Activated T-cell treated with anti-CD3 and anti-CD28 coated beads, Interleukin-2, amount 50 U/mL, for 48 hours (primary cell): ENCODE data around the gene GLTP.
"Not testable (repeated sequence)": the region's sequence is repeated elsewhere in the genome, so short reads cannot be mapped to it uniquely, and the experiment has no call there.

Experiments
- DNase-seq, 2 experiments: peaks; one replicate each; pipeline ENCODE4 v3.0.0-alpha.2; 2020

Gene GLTP

GRCh38 chr12:109876406-109876805 is 3.9 kb downstream of the GLTP start:
- DNase-seq: no peak

DNA sequence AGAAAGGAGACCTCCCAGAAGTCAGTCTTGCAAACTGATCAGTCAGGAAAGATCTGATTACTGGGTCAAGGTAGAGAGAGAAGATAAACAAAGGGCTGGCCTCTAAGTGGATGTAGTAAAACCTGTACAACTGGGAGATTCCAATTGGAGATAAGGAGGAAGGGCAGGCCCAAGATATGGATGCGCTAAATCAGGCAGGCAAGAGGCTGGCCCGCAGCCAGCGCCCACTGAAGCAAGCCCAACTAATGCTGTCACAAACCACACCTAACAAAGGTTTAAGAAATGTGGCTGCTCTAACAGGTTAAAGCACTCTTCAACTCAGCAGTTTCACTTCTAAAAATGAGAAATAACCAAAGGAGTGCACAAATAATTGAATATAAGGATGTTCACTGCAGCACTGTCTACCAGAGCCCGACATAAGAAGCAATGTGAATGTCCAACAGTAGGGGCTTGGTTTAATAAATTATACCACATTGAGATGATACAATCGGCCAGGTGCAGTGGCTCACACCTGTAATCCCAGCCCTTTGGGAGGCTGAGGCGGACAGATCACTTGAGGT is 4.7 kb downstream of the GLTP start:
- no peak for DNase-seq

DNA sequence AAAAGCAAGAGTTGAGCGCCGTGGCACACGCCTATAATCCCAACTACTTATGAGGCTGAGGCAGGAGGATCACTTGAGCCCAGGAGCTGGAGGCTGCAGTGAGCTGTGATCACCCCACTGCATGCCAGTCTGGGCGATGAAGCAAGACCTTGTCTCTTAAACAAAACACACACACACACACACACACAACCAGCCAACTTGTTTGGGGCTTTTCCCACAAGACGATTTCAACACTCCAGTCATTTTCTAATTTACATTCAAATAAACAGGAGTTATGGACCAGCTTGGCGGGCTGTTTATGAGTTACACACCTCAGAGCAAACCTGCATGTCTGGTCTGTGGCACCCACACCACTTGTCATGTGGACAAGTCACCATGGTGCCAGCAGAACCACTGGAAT is 6.7 kb downstream of the GLTP start:
- no peak for DNase-seq

DNA sequence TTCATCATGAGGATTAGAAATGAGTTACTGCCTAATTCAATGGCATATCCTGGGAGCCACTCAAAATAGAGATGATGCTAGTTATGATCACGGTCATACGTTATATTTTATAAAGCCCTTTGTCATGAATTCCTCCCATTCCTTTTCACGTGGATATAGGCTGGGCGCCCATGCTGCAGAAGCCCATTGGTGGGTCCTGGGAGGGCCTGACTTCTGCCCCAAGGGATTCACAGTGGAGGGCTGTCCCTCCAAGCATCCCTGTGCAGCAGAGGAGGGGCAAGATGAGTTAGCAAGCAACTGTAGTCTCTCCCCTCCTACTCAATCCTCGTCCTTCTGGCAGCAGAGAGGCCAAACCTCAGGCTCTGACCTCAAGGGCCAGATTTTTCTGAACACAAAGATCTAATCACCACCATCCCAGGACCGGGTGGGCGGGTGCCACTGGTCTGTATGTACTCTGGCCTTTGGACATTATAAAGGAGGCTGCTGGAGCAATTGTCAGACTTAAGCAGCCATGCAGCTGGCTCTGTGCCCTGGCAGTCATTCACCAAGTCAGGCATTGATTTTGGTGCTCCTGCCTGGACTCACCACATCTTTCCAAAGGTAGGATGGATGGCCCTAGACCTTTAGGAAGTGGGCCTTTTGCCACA is 8.6 kb downstream of the GLTP start:
- no peak for DNase-seq

GRCh38 chr12:109870648-109871047 is 9.7 kb downstream of the GLTP start:
- DNase-seq: no peak

DNA sequence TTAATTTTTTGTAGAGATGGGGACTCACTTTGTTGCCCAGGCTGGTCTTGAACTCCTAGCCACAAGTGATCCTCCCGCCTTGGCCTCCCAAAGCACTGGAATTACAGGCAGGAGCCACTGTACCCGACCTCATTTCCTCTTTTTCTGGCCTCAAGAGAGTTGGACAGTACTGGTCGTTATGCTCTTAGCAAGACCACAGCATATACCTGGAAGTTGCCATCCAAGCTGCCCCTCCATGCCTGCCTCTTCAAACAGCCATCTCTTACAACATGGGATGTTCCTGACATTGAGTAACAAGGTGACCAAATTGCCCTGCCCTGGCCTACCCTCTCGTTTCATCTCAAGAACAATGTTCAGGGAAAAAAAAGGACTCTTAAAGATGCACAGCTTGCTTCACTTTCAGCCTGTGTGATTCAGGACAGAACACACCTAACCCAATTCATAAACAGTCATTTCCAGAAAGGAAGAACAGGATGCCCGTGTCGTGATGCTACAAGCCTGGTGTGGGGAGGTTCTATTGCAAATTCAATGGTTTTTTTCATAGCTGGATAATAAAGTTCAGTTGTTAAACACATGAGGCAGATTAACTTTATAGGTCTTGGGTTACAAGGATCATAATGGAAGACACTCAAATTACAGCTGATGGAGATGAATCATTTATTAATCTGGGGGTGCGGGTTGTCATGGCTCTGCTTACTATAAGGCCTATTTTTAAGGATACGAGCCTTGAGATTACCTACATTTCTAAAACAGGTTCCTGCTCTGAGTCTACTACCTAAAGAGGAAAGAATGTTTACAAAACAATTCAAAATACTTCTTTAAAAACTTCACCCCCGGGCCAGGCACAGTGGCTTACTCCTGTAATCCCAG is 11.9 kb downstream of the GLTP start:
- no peak for DNase-seq

DNA sequence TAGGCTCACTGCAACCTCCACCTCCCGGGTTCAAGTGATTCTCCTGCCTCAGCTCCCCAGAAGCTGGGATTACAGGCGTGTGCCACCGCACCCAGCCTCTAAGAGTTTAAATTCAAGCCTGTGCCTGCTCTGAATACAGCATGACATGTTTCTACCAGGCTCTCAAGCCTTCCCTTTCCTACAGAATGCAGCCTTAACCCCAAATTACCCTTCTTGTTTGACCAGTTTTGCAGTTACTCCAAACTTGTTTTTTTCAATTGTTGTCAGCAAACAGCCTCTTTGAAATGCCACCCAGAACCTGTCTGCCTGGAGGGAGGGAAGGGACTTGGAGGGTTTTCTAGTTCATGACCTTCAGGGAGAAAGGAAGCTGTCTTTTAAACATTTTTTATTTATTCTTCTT is 15.4 kb downstream of the GLTP start:
- no peak for DNase-seq

DNA sequence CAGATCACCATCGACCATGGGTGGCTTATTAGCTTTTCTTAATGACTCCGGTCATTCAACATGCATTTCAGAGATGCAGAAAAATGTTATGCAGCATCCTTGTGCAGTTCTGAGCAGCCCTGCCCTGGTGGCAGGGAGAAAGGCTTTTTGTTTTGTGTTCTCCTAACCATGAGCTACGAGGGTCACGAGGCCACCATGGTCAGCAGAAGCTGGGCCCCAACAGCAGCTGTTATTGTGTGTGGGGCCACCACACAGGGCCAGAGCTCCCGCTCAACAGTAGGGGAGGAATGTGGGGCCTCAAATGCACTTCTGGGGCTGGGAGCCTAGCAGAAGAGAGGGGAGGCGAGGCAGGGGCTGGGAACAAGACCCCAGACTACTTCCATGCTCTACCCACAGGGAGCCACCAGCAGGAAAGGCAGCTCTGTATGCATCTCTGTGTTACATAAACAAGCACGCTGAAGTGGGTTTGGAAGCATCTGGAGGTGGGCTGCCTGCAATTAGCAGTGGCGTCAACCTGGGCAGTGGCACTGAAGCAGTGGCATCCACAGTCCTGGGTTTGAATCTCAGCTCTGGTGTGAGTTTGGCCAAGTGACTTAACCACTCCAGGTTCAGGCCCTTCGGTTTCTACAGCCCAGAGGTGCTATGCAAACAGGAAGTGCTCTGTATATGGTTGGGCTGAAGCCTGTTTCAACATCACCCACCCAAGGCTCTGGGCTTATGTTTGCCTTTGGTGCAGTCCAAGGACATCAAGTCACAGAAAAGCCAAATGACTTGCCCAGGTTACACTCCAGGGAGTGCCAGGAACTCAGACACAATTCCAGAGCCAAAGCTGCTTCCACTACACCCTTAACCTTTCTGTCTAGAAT is 16.3 kb downstream of the GLTP start:
- DNase-seq: no peak

- DNase-seq: not testable (repeated sequence)
Observed at GRCh38 chr12:109862491-109862890, 17.9 kb downstream of the GLTP start.

DNA sequence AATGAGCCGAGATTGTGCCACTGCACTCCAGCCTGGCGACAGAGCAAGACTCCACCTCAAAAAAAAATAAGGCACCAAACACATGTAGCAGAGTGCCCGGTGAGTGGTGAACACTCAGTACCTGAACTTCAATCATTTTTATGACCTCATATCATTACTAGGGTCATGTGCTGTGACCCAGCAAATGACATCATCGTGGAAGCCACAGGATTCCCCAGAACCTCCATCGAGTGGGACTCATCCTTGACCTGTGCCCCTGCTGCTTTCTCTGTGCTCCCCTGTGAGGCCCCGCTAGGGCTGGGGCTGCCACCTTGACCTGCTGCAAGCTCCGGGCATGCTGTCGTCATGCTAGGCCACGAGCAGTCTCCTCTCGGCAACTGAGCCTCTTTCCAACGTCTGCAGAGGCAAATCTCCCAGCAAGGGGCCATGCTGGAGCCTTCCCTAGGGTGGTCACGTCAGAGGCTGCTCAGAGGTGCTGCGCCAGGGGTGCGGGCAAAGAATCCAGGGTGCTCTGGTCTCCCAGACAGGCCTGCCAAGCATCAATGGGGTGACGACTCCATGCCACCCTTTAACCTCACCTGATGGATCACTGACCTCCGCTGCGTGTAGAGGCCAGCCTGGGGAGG is 18.5 kb downstream of the GLTP start:
- no peak for DNase-seq

GRCh38 chr12:109860977-109861376 is 19.4 kb downstream of the GLTP start:
- DNase-seq: no peak

DNA sequence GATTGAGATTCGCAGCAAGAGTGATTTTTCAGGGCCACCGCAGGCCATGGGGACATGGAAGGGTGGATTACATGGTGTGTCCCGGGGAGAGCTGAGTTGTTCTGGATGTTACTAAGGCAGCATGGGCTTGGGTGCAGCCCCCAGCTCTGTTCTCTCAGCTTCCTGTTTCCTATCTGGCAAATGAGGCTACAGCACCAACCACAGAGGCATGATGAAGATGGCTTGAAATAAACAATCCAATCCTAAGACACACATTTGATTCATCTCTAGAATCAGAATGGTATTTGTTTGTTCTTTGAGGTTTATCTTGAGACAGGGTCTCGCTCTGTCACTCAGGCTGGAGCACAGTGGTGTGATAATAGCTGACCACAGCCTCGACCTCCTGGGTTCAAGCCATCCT is 21.6 kb downstream of the GLTP start:
- DNase-seq: no peak

DNA sequence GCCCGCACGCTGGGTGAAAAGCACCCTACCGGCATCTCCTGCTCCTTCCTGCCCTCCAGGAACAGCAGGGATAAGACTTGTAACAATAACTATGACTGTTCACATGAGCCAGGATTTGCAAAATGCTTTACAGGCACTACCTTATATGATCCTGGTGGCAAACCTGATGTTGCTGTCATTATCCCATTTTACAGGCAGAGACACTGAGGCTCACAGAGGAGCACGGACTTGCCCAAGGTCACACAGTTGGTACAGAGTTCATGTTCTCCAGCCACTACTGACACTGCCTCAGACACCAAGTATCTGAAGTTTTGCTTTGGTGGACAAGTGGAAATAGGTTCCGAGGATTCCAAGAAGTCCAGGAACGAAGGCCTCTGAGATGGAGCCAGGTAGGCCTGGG is 22.6 kb downstream of the GLTP start:
- DNase-seq: no peak

DNA sequence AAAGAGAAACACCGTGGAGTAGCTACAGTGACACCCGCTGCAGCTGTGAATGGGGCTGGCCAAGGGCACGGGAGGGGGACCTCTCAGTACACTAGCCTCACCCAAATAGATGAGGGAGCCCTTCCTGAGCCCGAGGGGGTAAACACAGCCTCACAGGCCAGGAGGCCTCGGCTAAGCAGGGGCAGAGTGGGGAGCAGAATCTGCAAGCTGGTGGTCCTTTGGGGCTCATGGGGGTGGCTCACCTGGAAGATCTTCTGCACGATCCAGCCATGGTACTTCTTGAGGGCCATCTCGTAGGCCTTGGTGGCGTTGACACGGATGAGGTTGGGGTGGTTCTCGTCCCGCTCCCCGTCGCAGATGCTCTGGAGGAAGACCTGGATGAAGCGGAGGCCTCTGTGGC is 25.0 kb downstream of the GLTP start:
- DNase-seq: no peak

DNA sequence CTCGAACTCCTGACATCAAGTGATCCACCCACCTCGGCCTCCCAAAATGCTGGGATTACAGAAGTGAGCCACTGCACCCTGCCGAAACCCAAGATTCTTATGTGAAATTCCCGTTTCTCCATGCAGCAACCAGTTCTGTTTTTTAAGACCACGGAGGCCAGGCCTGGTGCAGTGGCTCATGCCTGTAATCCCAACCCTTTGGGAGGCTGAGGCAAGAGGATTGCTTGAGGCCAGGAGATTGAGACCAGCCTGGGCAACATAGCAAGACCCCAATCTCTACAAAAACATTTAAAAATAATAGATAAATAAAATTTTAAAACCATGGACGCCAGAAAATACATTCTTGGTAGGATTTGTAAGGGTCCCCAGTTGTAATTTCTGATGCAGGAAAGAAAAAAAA is 29.8 kb downstream of the GLTP start:
- DNase-seq: not testable (repeated sequence)

DNA sequence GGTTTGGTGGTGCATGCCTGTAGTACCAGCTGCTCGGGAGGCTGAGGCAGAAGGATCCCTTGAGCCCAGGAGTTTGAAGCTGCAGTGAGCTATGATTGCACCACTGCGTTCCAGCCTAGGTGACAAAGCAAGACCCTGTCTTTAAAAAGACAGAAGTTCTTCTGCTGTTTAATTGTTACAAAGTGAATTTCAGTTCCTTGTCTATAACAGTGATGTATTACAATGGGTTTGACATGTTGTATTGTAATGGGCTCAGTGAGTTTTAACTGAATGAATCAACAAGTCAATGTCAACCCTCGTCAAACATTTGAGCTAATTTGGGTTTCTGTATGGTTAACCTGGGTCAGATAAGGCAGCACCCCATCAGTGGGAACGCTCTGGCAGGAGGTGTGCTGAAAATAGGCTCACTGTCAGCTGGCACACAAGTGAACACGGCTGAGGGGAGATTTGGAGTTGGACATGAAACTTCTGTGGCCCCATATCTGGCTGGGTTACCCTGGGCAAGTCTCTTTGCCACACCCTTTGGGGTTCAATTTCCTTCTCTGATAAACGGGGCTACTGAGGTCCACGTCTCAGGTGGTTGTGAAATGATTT is 33.1 kb downstream of the GLTP start:
- DNase-seq: no peak

DNA sequence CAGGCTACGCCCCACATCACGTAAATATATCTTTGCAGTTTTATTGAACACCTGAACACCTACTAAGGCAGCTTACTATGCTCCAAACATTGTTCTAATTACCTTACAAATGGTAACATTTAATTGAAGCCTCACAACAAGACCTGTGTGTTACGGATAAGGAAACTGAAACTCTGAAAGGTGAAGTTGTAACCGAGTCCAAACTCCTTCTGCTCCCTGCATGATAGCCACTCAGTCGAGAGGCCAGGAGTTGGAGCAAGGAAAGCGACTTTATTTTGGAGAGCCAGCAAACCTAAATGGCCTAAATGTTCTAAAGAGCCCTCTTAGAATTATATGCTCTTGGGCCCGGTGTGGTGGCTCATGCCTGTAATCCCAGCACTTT is 34.5 kb downstream of the GLTP start:
- no peak for DNase-seq

GRCh38 chr12:109844983-109845823 is 35.1 kb downstream of the GLTP start:
- peak; percentile 97 for DNase-seq

DNA sequence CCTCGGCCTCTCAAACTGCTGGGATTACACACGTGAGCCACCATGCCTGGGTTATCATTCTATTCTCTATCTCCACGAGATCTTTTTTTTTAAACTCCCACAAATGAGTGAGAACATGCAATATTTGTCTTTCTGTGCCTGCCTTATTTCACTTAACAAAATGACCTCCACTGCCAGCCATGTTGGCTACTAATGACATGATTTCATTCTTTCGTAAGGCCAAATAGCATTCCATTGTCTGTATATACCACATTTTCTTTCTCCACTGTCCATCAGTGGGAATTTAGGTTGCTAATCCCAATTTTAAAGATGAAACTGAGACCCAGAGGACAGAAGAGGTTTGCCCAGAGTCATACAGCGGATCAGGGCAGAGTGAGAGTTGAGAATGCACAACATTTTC is 36.2 kb downstream of the GLTP start:
- DNase-seq: no peak

DNA sequence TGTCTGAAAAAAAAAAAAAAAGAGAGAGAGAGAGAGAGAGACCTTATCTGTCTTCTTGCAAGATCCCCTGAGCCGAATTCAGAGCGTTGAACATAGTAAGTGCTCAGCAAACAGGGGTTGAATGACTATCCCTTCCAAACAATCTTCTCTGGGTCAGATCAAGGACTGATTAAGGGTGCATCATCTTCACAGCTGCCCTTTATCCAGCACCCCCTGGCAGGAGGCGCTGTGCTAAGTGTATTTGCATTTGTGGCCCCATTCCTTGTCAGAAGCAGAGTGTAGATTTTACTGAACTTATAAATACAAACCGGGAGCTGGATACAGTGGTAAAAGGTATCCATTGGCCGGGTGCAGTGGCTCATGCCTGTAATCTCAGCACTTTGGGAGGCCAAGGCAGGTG is 38.3 kb downstream of the GLTP start:
- no peak for DNase-seq

GRCh38 chr12:109841356-109841755 is 39.0 kb downstream of the GLTP start:
- no peak for DNase-seq
